Bronchial epithelial cell (primary cell): ENCODE data around the gene TCF7L2. TPM values are rescaled to one million over a fixed set of nuclear protein-coding genes. Genes with fewer than 3 reads are reported as not detected.

Experiments used
- DNase-seq: peaks from one replicate; pipeline ENCODE4 v3.0.0-alpha.2; 2010; ENCODE audit warnings: low read depth
- FAIRE-seq: peaks from 2 replicates; lab custom pipeline; 2011; peaks lifted over from hg19 to GRCh38; lab: Jason Lieb, UNC
- H3K27me3 ChIP-seq: 2 replicates; pipeline ENCODE4 v1.5.1; 2011; ENCODE audit warnings: low read length; ENCODE audit not compliant: control insufficient read depth, insufficient read depth
- H3K36me3 ChIP-seq: 2 replicates; pipeline ENCODE4 v1.5.1; 2011; ENCODE audit warnings: low read length; ENCODE audit not compliant: control insufficient read depth, insufficient read depth
- H3K4me3 ChIP-seq: 2 replicates; pipeline ENCODE4 v1.5.1; 2011; ENCODE audit warnings: mild to moderate bottlenecking, low read depth, low read length, control low read depth
- total RNA-seq: library from RNA; depleted of rRNA; stranded (reverse); fragments of >200 nt; gene quantifications from 2 replicates; pipeline ENCODE4 v1.2.1, GENCODE V29; 2014
- TF ChIP-seq, protein P1 (sequence below): IDR thresholded peaks from 2 replicates; pipeline ENCODE4 v1.5.1; 2011; ENCODE audit warnings: mild to moderate bottlenecking, moderate library complexity, low read length, control low read depth, inconsistent platforms; ENCODE audit not compliant: insufficient read depth, severe bottlenecking

The TCF7L2 gene
- total RNA-seq, 1 donor from 2014 or later = 1.1 TPM

DNA sequence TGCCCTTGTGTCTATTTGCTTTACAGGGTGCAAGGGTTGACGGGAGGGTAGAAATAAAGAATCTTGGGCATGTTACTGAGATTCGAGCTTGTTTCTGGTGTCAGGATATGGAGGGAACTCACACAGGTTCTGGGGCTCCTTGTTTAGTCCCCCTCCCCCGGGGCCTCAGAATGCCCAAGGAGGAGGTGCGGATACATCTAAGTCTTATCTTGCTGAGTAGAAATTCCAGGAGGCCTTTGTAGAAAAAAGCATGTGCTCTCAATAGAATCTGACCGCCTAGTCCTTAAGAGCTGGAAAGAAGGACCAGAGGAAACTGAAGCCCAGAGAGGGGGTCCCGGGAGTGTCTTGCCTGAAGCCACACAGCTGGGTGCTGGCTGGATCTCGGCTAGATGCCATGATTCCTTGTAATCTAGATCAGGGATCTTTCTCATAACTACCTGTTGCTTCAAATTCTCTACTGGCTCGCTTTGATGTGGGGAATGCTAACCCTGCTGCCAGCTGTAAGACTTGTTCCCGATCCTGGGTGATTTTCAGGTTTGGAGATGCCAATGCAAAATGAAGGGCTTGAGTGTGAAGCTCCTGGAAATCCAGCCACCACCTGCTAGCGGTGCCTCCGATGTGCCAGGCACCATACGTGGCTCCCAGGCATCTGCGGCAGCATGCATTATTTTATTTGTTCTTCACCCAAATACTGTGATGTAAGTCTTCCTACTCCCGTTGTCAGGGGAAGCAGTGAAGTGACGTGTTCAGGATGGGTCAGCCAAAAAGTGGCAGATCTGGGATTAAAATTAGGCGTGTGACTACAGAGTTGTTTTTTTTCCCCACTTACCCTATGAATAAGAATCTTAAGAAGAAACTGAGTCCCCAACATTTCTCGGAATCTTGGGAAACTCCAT is 226.0 kb downstream of the TCF7L2 start:
- TF ChIP-seq, protein P1, sequence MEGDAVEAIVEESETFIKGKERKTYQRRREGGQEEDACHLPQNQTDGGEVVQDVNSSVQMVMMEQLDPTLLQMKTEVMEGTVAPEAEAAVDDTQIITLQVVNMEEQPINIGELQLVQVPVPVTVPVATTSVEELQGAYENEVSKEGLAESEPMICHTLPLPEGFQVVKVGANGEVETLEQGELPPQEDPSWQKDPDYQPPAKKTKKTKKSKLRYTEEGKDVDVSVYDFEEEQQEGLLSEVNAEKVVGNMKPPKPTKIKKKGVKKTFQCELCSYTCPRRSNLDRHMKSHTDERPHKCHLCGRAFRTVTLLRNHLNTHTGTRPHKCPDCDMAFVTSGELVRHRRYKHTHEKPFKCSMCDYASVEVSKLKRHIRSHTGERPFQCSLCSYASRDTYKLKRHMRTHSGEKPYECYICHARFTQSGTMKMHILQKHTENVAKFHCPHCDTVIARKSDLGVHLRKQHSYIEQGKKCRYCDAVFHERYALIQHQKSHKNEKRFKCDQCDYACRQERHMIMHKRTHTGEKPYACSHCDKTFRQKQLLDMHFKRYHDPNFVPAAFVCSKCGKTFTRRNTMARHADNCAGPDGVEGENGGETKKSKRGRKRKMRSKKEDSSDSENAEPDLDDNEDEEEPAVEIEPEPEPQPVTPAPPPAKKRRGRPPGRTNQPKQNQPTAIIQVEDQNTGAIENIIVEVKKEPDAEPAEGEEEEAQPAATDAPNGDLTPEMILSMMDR = no peak
- FAIRE-seq (peak; percentile 93), DNase-seq (no peak)
- Histone ChIP-seq H3K36me3 (no peaks in the 10 kb centered on the region), H3K4me3 (no peak overlapping the region), H3K27me3 (no peaks in the 10 kb centered on the region)

DNA sequence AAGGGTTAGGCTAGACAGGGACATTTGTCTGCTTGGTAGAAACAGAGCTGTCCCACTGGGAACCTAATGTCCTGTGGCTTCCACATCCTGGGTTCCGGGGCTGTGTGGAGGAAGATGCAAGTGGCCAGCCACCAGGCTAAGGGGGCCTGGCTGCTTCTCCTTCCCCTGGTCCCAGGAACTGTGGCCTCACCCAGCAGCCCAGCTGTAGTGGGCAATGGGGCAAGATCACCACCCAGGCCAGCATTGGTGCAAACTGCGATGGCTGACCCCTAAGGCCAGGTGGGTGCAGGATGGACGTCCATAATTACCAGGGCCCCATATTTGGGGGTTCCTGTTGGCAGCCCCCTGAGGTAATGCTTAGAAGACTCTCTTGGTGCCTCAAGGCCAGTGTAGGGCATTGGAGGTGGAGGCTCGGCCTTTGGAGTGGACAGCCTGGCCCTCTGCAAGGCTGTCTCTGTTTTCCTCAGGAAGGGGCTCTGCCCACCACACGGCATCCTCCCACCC is 226.7 kb downstream of the TCF7L2 start:
- DNase-seq (no peak), FAIRE-seq (no peak)
- no peaks in the 10 kb centered on the region for H3K27me3 ChIP-seq
- no peaks in the 10 kb centered on the region for H3K36me3 ChIP-seq
- TF ChIP-seq, protein P1 = no peak
- H3K4me3 ChIP-seq = no peak overlapping the region

DNA sequence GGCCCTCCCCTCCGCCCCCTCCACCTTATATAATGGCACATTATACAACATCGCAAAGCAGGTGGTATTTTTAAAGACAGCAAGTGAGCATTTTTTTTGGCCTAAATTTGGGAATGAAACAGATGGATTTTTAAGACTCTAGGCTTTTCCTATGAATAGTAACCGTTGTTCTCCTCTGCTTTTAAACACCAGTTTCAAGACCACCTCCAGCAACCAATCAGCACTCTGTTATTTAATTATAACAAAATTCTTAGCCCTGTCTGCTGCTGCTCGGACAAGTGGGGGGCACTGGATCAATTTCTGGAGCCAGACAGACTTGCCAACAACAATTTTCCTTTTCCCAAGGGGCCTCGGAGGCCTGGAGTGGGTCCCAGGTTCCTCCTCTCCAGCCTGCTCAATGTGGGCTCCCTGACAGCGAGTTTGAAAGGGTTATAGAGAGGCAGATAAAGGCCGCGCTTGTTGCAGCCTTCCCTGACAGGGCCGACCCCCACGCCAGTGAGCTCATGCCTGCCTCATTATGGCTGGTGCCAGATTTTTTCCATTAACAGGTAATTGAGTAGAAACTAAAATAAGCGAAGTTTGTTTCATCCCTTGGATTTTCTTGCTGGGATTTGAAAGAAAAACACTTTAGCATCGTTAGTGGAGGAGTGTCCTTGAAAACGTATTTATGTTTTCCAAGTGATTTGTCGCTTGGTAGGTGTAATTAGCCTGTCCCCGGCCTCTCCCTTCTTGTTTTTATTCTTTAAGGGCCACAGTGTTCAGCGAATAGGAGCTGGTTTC is 227.3 kb downstream of the TCF7L2 start:
- TF ChIP-seq, protein P1 = no peak
- Histone ChIP-seq H3K36me3 (no peaks in the 10 kb centered on the region), H3K4me3 (no peak overlapping the region), H3K27me3 (no peaks in the 10 kb centered on the region)
- DNase-seq (no peak), FAIRE-seq (no peak)

DNA sequence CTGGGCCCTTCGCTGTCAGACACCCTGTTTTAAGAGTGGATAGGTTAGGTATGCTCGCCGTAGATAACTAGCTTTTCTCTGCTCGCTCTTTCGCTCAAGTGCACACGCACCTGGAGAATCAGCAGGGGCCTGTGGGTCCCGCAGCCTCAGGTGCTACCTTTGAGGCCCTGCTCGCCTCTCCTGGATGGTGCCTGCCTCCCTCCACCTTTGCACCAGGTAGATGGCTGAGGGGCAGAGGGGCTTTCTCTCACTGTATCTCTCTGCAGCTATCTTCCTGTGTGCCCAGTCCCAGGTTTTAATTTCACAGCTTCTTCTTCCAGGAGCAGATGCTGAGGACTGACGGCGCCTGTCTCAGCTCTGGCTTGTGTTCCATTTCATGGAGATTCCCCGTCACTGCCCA is 227.9 kb downstream of the TCF7L2 start:
- H3K27me3 ChIP-seq = no peaks in the 10 kb centered on the region
- TF ChIP-seq, protein P1 = no peak
- no peak overlapping the region for H3K4me3 ChIP-seq
- DNase-seq = no peak
- H3K36me3 ChIP-seq = no peaks in the 10 kb centered on the region
- no peak for FAIRE-seq

DNA sequence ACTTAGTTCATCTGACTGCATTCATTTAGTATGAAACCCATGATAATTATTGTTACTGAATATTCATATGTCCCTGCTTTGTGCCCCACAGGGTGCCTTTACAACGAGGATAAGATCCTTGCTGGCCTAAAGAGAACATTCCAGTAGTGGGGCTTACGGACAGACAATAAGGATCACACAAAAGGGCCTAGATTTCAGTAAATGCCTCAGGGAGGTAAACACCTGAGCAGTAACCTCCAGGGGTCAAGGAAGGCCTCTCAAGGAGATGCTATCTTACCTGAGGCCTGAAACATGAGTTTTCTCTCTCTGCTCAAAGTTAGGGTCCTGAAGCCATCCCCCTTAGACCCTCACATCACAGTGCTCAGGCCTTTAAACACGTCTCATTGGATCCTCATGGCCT is 228.7 kb downstream of the TCF7L2 start:
- TF ChIP-seq, protein P1 = no peak
- no peak for DNase-seq
- Histone ChIP-seq H3K36me3 (no peaks in the 10 kb centered on the region), H3K4me3 (no peak overlapping the region), H3K27me3 (no peaks in the 10 kb centered on the region)
- no peak for FAIRE-seq
